SK-N-SH (cell line): ENCODE data around the gene ASIC3. TPM values are rescaled to one million over a fixed set of nuclear protein-coding genes. Genes with fewer than 3 reads are reported as not detected.

Experiments used
- CTCF ChIA-PET: fragments of 300-600, 350-600 bp; formaldehyde crosslinking; extraction: SDS; loops from one replicate; lab custom pipeline; 2021; lab: Yijun Ruan, JAX
- POLR2A ChIA-PET: fragments of 350-600 bp; sonication (Branson Sonifier 250); formaldehyde crosslinking; extraction: SDS; loops from one replicate; lab custom pipeline; 2020; ENCODE audit warnings: antibody characterized with exemption, inconsistent platforms; lab: Yijun Ruan, JAX
- DNase-seq: peaks from one replicate; pipeline ENCODE4 v3.0.0; 2012
- H2AFZ ChIP-seq: fragments of 200-600 bp; sonication (generic); 2 replicates; pipeline ENCODE4 v1.8.1; 2016; ENCODE audit warnings: antibody characterized with exemption, mild to moderate bottlenecking, low read depth
- H3F3A ChIP-seq: fragments of 200-600 bp; sonication (generic); replicated peaks from 2 replicates; pipeline ENCODE3; 2016; ENCODE audit warnings: antibody characterized with exemption, mild to moderate bottlenecking; ENCODE audit not compliant: insufficient read depth
- H3K27ac ChIP-seq, 2 experiments: fragments of 200-500 bp in 1 of 2; fragments of 200-600 bp in 1 of 2; sonication (Bioruptor generic) in 1 of 2; sonication (generic), shearing (Covaris generic) in 1 of 2; 2 replicates each; pipeline versions ENCODE4 v1.5.1 to v1.6.1; 2014 to 2016; ENCODE audit warnings: low read depth in 2 of 2, inconsistent platforms in 1 of 2, low read length in 1 of 2, mild to moderate bottlenecking in 1 of 2, mixed read lengths in 1 of 2
- H3K27me3 ChIP-seq: fragments of 200-600 bp; sonication (generic), shearing (Covaris generic); 2 replicates; pipeline ENCODE4 v1.6.1; 2016; ENCODE audit warnings: mixed run types; ENCODE audit not compliant: insufficient read depth
- H3K36me3 ChIP-seq, 2 experiments: fragments of 200-500 bp in 1 of 2; fragments of 200-600 bp in 1 of 2; sonication (Bioruptor generic) in 1 of 2; sonication (generic) in 1 of 2; replicated peaks in 1 of 2; 2 replicates each; pipeline versions ENCODE3 to v1.5.1; 2014 to 2016; ENCODE audit warnings: low read length in 1 of 2, mild to moderate bottlenecking in 1 of 2; ENCODE audit not compliant: insufficient read depth in 2 of 2, control insufficient read depth in 1 of 2
- H3K4me1 ChIP-seq, 2 experiments: fragments of 200-500 bp in 1 of 2; fragments of 200-600 bp in 1 of 2; sonication (Bioruptor generic) in 1 of 2; sonication (generic), shearing (Covaris generic) in 1 of 2; 2 replicates each; pipeline versions ENCODE4 v1.5.1 to v1.6.1; 2014 to 2016; ENCODE audit warnings: low read depth in 1 of 2, low read length in 1 of 2, mixed run types in 1 of 2; ENCODE audit not compliant: insufficient read depth in 2 of 2, control insufficient read depth in 1 of 2
- H3K4me2 ChIP-seq: fragments of 200-600 bp; sonication (generic), shearing (Covaris generic); 2 replicates; pipeline ENCODE4 v1.6.1; 2017; ENCODE audit warnings: mixed run types
- H3K4me3 ChIP-seq, 2 experiments: fragments of 200-500 bp in 1 of 2; fragments of 200-600 bp in 1 of 2; sonication (Bioruptor generic) in 1 of 2; sonication (generic), shearing (Covaris generic) in 1 of 2; 2 replicates each; pipeline versions ENCODE4 v1.5.1 to v1.8.1; 2014 to 2016; ENCODE audit warnings: low read depth in 2 of 2, inconsistent platforms in 1 of 2, low read length in 1 of 2, mild to moderate bottlenecking in 1 of 2, mixed read lengths in 1 of 2, moderate library complexity in 1 of 2
- H3K79me2 ChIP-seq: fragments of 200-600 bp; sonication (generic); 2 replicates; pipeline ENCODE4 v1.8.1; 2017; ENCODE audit warnings: mild to moderate bottlenecking; ENCODE audit not compliant: insufficient read depth
- H3K9ac ChIP-seq: fragments of 200-600 bp; sonication (generic); 2 replicates; pipeline ENCODE4 v1.6.1; 2017; ENCODE audit warnings: mixed run types
- H3K9me2 ChIP-seq: fragments of 200-600 bp; sonication (generic); 2 replicates; pipeline ENCODE4 v1.6.1; 2017; ENCODE audit warnings: mixed run types
- H3K9me3 ChIP-seq: fragments of 200-600 bp; sonication (generic); 2 replicates; pipeline ENCODE4 v1.6.1; 2017; ENCODE audit warnings: mixed run types, mild to moderate bottlenecking, moderate library complexity
- H4K20me1 ChIP-seq: fragments of 200-600 bp; sonication (generic); 2 replicates; pipeline ENCODE4 v1.6.1; 2017; ENCODE audit warnings: mild to moderate bottlenecking, mixed run types; ENCODE audit not compliant: insufficient read depth
- CHD2 ChIP-seq: fragments of 150-350 bp; IDR thresholded peaks from 2 replicates; pipeline ENCODE4 v1.6.1; 2018; ENCODE audit warnings: low read length; ENCODE audit not compliant: partially characterized antibody
- EZH2phosphoT487 ChIP-seq: fragments of 200-600 bp; sonication (generic); IDR thresholded peaks from 2 replicates; pipeline ENCODE4 v1.6.1; 2017; ENCODE audit warnings: low read depth, mixed run types, mild to moderate bottlenecking, antibody characterized with exemption, moderate library complexity, borderline replicate concordance
- GABPA ChIP-seq: IDR thresholded peaks from 2 replicates; pipeline ENCODE4 v1.4.0; 2012; ENCODE audit warnings: low read depth, mild to moderate bottlenecking
- JUND ChIP-seq: IDR thresholded peaks from 2 replicates; pipeline ENCODE4 v1.4.0; 2012
- NFIC ChIP-seq: IDR thresholded peaks from 2 replicates; pipeline ENCODE4 v1.4.0; 2012; ENCODE audit warnings: borderline replicate concordance
- NRF1 ChIP-seq: IDR thresholded peaks from 2 replicates; pipeline ENCODE4 v1.6.1; 2012; ENCODE audit warnings: low read depth, mild to moderate bottlenecking, low read length
- RAD21 ChIP-seq: IDR thresholded peaks from 2 replicates; pipeline ENCODE4 v1.6.1; 2012; ENCODE audit warnings: mild to moderate bottlenecking, low read length
- REST ChIP-seq: IDR thresholded peaks from 2 replicates; pipeline ENCODE4 v1.6.1; 2012; ENCODE audit warnings: mild to moderate bottlenecking, low read depth, low read length, moderate library complexity
- RFX5 ChIP-seq: IDR thresholded peaks from 2 replicates; pipeline ENCODE4 v1.6.1; 2012; ENCODE audit warnings: mild to moderate bottlenecking, improper control_type of control experiment, low read length
- TCF12 ChIP-seq: IDR thresholded peaks from 2 replicates; pipeline ENCODE4 v1.4.0; 2012
- USF1 ChIP-seq: IDR thresholded peaks from 2 replicates; pipeline ENCODE4 v1.4.0; 2012; ENCODE audit warnings: low read depth, borderline replicate concordance
- WGBS: methylation state at CpG from one replicate; pipeline ENCODE4 v1.1.6; 2017; ENCODE audit warnings: low lambda C conversion rate; 5-methylcytosine and 5-hydroxymethylcytosine counted together
- polyA plus RNA-seq, 3 experiments: library from polyadenylated mRNA; depleted of rRNA; stranded (reverse); fragments of >200 nt; gene quantifications; 2 replicates each; pipeline ENCODE4 v1.2.3, GENCODE V29; 2012
- TF ChIP-seq, protein P1 (sequence below): fragments of 200-600 bp; sonication (generic); IDR thresholded peaks from 2 replicates; pipeline ENCODE4 v1.6.1; 2017; ENCODE audit warnings: antibody characterized with exemption, mild to moderate bottlenecking, moderate library complexity

Gene ASIC3
- polyA plus RNA-seq, 1 of the 3 experiments (the other 2 are of a cell fraction) = 4.5 TPM

DNA sequence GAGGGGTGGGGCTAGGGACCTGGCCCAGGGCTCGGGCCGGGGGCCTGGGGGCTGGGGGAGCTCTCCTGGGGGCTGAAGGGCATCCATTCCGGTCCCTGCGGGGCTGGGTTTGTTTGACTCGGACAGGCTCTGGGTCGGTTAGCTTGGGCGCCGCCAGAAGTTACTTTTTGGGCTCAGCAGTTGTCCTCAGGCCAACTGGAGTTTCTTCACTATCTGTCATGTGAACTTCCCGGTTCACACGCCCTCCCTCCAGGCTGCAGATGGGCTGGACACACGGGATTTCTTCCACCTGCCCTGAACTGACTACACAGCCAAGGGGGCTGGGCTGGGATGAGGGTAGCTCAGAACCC, 14.9 kb downstream of the ASIC3 start:
- Histone ChIP-seq H3F3A (no peaks in the 10 kb centered on the region), H3K4me3 (no peak overlapping the region), H3K79me2 (peaks cover 67% of the 10 kb centered on the region)
- WGBS = 64% methylated on average over 8 of the region's 11 CpGs
- no peak for TF ChIP-seq USF1
- no peak for TF ChIP-seq NFIC
- TF ChIP-seq CHD2 = no peak
- TF ChIP-seq, all 33 proteins: peak for 0
- H2AFZ ChIP-seq = no peak overlapping the region
- H3K27ac ChIP-seq = no peak overlapping the region
- peaks cover 40% of the 10 kb centered on the region for H4K20me1 ChIP-seq
- CTCF ChIA-PET = interaction anchor here (1.0 to 12.2 kb wide), 10 partner anchors 13 to 164 kb away, joined by 3 to 126 read pairs (median 4); partner anchors contain the start of genes FASTK and TMUB1
- no peak overlapping the region for H3K9ac ChIP-seq
- peaks cover 40 to 53% of the 10 kb centered on the region in 2 experiments for H3K36me3 ChIP-seq
- no peak overlapping the region for H3K4me2 ChIP-seq
- peaks cover 24 to 32% of the 10 kb centered on the region in 2 experiments for H3K4me1 ChIP-seq
- DNase-seq = no peak
- no peaks in the 10 kb centered on the region for H3K9me3 ChIP-seq
- POLR2A ChIA-PET = no interaction called here
- H3K27me3 ChIP-seq = no peaks in the 10 kb centered on the region
- no peaks in the 10 kb centered on the region for H3K9me2 ChIP-seq

DNA sequence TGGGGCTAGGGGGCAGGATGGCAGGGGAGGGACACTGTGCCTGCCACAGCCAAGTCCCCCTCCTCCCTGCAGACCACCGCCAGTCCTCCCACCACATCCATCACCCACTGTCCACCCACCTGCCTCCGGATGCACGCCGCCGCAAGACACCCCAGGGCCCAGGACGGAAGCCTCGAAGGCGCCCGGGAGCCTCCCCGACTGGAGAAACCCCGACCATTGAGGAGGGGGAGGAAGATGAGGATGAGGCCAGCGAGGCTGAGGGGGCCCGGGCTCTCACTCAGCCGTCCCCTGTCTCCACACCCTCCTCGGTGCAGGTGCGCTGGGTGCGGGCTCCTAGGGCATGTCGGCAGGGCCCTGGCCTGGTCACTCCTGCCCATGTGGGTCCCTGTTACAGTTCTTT, 16.1 kb downstream of the ASIC3 start:
- WGBS = 95% methylated on average over 17 of the region's 18 CpGs
- Histone ChIP-seq H3K79me2 (peaks cover 74% of the 10 kb centered on the region), H3K4me3 (no peak overlapping the region), H3K9me3 (no peaks in the 10 kb centered on the region), H3K9me2 (no peaks in the 10 kb centered on the region), H3K4me1 (peaks cover 14 to 22% of the 10 kb centered on the region in 2 experiments; a peak in 3 of 4 replicates), H2AFZ (no peak overlapping the region), H3K36me3 (peaks cover 49 to 62% of the 10 kb centered on the region in 2 experiments), H3K27ac (no peak overlapping the region), H3K27me3 (no peaks in the 10 kb centered on the region), H4K20me1 (peaks cover 40% of the 10 kb centered on the region), H3F3A (no peaks in the 10 kb centered on the region), H3K9ac (no peak overlapping the region), H3K4me2 (no peak overlapping the region)
- POLR2A ChIA-PET = no interaction called here
- DNase-seq = no peak
- TF ChIP-seq, protein P1, sequence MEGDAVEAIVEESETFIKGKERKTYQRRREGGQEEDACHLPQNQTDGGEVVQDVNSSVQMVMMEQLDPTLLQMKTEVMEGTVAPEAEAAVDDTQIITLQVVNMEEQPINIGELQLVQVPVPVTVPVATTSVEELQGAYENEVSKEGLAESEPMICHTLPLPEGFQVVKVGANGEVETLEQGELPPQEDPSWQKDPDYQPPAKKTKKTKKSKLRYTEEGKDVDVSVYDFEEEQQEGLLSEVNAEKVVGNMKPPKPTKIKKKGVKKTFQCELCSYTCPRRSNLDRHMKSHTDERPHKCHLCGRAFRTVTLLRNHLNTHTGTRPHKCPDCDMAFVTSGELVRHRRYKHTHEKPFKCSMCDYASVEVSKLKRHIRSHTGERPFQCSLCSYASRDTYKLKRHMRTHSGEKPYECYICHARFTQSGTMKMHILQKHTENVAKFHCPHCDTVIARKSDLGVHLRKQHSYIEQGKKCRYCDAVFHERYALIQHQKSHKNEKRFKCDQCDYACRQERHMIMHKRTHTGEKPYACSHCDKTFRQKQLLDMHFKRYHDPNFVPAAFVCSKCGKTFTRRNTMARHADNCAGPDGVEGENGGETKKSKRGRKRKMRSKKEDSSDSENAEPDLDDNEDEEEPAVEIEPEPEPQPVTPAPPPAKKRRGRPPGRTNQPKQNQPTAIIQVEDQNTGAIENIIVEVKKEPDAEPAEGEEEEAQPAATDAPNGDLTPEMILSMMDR = no peak
- no peak for TF ChIP-seq TCF12
- no peak for TF ChIP-seq REST
- TF ChIP-seq EZH2phosphoT487 = no peak
- TF ChIP-seq NRF1 = no peak
- no peak for TF ChIP-seq CHD2
- no peak for TF ChIP-seq GABPA
- no peak for TF ChIP-seq RAD21
- no peak for TF ChIP-seq JUND
- TF ChIP-seq RFX5 = no peak
- CTCF ChIA-PET = interaction anchor here (1.3 to 12.2 kb wide), 7 partner anchors 11 to 46 kb away, joined by 3 to 126 read pairs (median 4); partner anchors contain the start of genes FASTK and TMUB1
